ENCODE data around the gene XXYLT1.

The XXYLT1 gene

GRCh38 chr3:195129644-195130492, 141.1 kb downstream of the XXYLT1 start:
- peak; percentile 79 for DNase-seq (ENCODE audit: low read depth)

- DNase-seq (ENCODE audit: low read depth): no peak
Observed at GRCh38 chr3:195129072-195129643, 141.8 kb downstream of the XXYLT1 start.

- DNase-seq (ENCODE audit: low read depth): no peak
Observed at GRCh38 chr3:195128255-195129071, 142.5 kb downstream of the XXYLT1 start.

GRCh38 chr3:195126056-195126605, 144.8 kb downstream of the XXYLT1 start:
- no peak for DNase-seq (ENCODE audit: low read depth)

- no peak for DNase-seq (ENCODE audit: low read depth)
Observed at GRCh38 chr3:195125646-195126045, 145.3 kb downstream of the XXYLT1 start.

GRCh38 chr3:195124378-195124992, 146.5 kb downstream of the XXYLT1 start:
- no peak for DNase-seq (ENCODE audit: low read depth)

- no peak for DNase-seq (ENCODE audit: low read depth)
Observed at GRCh38 chr3:195123281-195123691, 147.7 kb downstream of the XXYLT1 start.

- DNase-seq (ENCODE audit: low read depth): no peak
Observed at GRCh38 chr3:195122261-195122660, 148.7 kb downstream of the XXYLT1 start.

GRCh38 chr3:195120267-195120601, 150.7 kb downstream of the XXYLT1 start:
- no peak for DNase-seq (ENCODE audit: low read depth)

- DNase-seq (ENCODE audit: low read depth): peak; percentile 85
Observed at GRCh38 chr3:195119461-195120266, 151.3 kb downstream of the XXYLT1 start.

GRCh38 chr3:195118671-195119070, 152.3 kb downstream of the XXYLT1 start:
- DNase-seq (ENCODE audit: low read depth): no peak

GRCh38 chr3:195117978-195118581, 152.9 kb downstream of the XXYLT1 start:
- peak; percentile 45 for DNase-seq (ENCODE audit: low read depth)

GRCh38 chr3:195116407-195117185, 154.4 kb downstream of the XXYLT1 start:
- DNase-seq (ENCODE audit: low read depth): no peak

GRCh38 chr3:195115600-195116406, 155.2 kb downstream of the XXYLT1 start:
- no peak for DNase-seq (ENCODE audit: low read depth)

GRCh38 chr3:195114786-195115599, 156.0 kb downstream of the XXYLT1 start:
- DNase-seq (ENCODE audit: low read depth): no peak

GRCh38 chr3:195113536-195114425, 157.2 kb downstream of the XXYLT1 start:
- DNase-seq (ENCODE audit: low read depth): no peak

GRCh38 chr3:195113048-195113447, 157.9 kb downstream of the XXYLT1 start:
- no peak for DNase-seq (ENCODE audit: low read depth)

Data from iris pigment epithelial cell (primary cell).